Coronary artery (tissue), 2 donors: ENCODE results near the gene PLAAT3.
A peak's percentile ranks its signal among the peaks of the same experiment; 100 is the strongest.
"Not testable (repeated sequence)": the region's sequence is repeated elsewhere in the genome, so short reads cannot be mapped to it uniquely, and the experiment has no call there.

Experiments
- DNase-seq: peaks from one replicate; pipeline ENCODE4 v3.0.0-alpha.2; 2017; ENCODE audit warnings: low spot score
- H3K27ac ChIP-seq, 2 donors: fragments of 200-600 bp; sonication (generic); one replicate each; pipeline ENCODE4 v1.5.1; 2016 to 2019
- H3K4me3 ChIP-seq: fragments of 200-600 bp; sonication (generic); 2 replicates; pipeline ENCODE4 v1.5.1; 2016; ENCODE audit warnings: mild to moderate bottlenecking, moderate library complexity
- CTCF ChIP-seq: fragments of 200-600 bp; sonication (generic); IDR thresholded peaks from one replicate; pipeline ENCODE4 v1.5.1; 2019; ENCODE audit warnings: antibody characterized with exemption

PLAAT3 gene

GRCh38 chr11:63595296-63595695 is 18.9 kb downstream of the PLAAT3 start:
- no peak for TF ChIP-seq CTCF
- H3K4me3 ChIP-seq, result no peak overlapping the region
- no peak overlapping the region for H3K27ac ChIP-seq
- DNase-seq, result no peak

GRCh38 chr11:63592975-63593395 is 21.2 kb downstream of the PLAAT3 start:
- H3K27ac ChIP-seq, result no peak overlapping the region
- DNase-seq, result no peak
- no peak overlapping the region for H3K4me3 ChIP-seq
- TF ChIP-seq CTCF, result no peak

GRCh38 chr11:63590024-63590788 is 24.0 kb downstream of the PLAAT3 start:
- no peak for TF ChIP-seq CTCF
- H3K4me3 ChIP-seq, result no peak overlapping the region
- H3K27ac ChIP-seq, result no peak overlapping the region
- DNase-seq, result no peak

- H3K4me3 ChIP-seq, result no peak overlapping the region
- DNase-seq, result no peak
- H3K27ac ChIP-seq, result no peak overlapping the region
- TF ChIP-seq CTCF, result no peak
Observed at GRCh38 chr11:63589000-63589399, 25.2 kb downstream of the PLAAT3 start.

GRCh38 chr11:63586451-63587166 is 27.6 kb downstream of the PLAAT3 start:
- H3K4me3 ChIP-seq, result no peak overlapping the region
- no peak for DNase-seq
- H3K27ac ChIP-seq, result no peak overlapping the region
- no peak for TF ChIP-seq CTCF

- no peak for TF ChIP-seq CTCF
- H3K4me3 ChIP-seq, result no peak overlapping the region
- peak overlapping the region in 1 of 2 donors; percentile 31 for H3K27ac ChIP-seq
- DNase-seq, result no peak
Observed at GRCh38 chr11:63583357-63583677, 30.9 kb downstream of the PLAAT3 start.

- not testable (repeated sequence) for H3K4me3 ChIP-seq, H3K27ac ChIP-seq, DNase-seq
Observed at GRCh38 chr11:63581224-63581623, 33.0 kb downstream of the PLAAT3 start.

- DNase-seq, H3K4me3 ChIP-seq, H3K27ac ChIP-seq: not testable (repeated sequence)
Observed at GRCh38 chr11:63578882-63579281, 35.4 kb downstream of the PLAAT3 start.
